Measurements from ENCODE around the gene CDH6. TPM values are rescaled to one million over a fixed set of nuclear protein-coding genes. Genes with fewer than 3 reads are reported as not detected.

CDH6 gene
- total and polyA plus RNA-seq, 2 donors (not counting 1 experiment from before 2014, with no cell fraction given): not detected

DNA sequence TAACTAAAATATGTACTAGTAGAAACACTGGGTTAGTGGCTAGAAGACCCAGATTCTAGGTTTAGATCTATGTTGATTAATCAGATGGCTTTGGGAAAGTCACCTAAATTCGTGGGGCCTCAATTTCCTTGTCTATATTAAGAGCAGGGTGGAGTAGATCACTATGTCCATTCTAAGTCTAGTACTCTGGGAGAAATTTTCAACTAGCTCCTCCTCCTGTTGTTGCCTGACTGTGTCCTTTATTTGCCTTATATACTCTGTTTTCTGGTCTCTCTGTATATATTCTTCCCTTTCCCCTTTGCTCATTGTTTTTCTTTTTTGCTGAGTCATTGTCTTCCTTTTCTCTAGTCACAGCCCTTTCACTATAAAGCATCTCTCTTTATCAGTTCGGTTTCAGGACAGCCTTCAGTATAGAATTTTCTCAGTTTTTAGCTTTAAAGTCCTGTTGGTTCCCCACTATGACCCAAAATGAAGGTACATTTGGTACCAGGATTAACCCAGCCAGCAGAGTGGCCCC is 44.5 kb upstream of the CDH6 start:
- Mint-ChIP-seq H3K27ac (no peak overlapping the region), H3K4me1 (no peaks in the 10 kb centered on the region), H3K4me3 (no peak overlapping the region), H3K9me3 (ENCODE audit: insufficient read depth) (peaks cover 3% of the 10 kb centered on the region), H3K27me3 (no peaks in the 10 kb centered on the region)
- H3K4me1 ChIP-seq (ENCODE audit: control insufficient read depth in 2 of 2, insufficient read depth in 2 of 2, low read length in 2 of 2): no peaks in the 10 kb centered on the region
- H2AFZ ChIP-seq (ENCODE audit: insufficient read depth, low read depth, low read length, poor library complexity, severe bottlenecking): no peak overlapping the region
- TF ChIP-seq, protein P1, sequence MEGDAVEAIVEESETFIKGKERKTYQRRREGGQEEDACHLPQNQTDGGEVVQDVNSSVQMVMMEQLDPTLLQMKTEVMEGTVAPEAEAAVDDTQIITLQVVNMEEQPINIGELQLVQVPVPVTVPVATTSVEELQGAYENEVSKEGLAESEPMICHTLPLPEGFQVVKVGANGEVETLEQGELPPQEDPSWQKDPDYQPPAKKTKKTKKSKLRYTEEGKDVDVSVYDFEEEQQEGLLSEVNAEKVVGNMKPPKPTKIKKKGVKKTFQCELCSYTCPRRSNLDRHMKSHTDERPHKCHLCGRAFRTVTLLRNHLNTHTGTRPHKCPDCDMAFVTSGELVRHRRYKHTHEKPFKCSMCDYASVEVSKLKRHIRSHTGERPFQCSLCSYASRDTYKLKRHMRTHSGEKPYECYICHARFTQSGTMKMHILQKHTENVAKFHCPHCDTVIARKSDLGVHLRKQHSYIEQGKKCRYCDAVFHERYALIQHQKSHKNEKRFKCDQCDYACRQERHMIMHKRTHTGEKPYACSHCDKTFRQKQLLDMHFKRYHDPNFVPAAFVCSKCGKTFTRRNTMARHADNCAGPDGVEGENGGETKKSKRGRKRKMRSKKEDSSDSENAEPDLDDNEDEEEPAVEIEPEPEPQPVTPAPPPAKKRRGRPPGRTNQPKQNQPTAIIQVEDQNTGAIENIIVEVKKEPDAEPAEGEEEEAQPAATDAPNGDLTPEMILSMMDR (IDR thresholded peaks at IDR 0.05): no peak
- no peak for TF ChIP-seq EZH2 (IDR thresholded peaks at IDR 0.05; ENCODE audit: borderline replicate concordance, insufficient read depth, low read depth, low read length, poor library complexity, severe bottlenecking)
- no peak overlapping the region for H3K27ac ChIP-seq (ENCODE audit: low read length in 2 of 2)
- CTCF ChIA-PET: no interaction called here
- no peaks in the 10 kb centered on the region for H3K36me3 ChIP-seq (replicated peaks in 1 of 2; ENCODE audit: control extremely low read depth in 1 of 2, control insufficient read depth in 1 of 2, extremely low read depth in 1 of 2, insufficient read depth in 2 of 2, low read length in 1 of 2)
- intact Hi-C loops (cut with micrococcal nuclease): no loop called here
- no peak overlapping the region for H3K4me2 ChIP-seq (replicated peaks; ENCODE audit: low read depth, low read length, poor library complexity, severe bottlenecking)
- H3K27me3 ChIP-seq (replicated peaks in 1 of 4; ENCODE audit: control extremely low read depth in 1 of 4, control insufficient read depth in 3 of 4, insufficient read depth in 4 of 4, low read length in 3 of 4): no peaks in the 10 kb centered on the region
- H3K4me3 ChIP-seq (ENCODE audit: control extremely low read depth in 1 of 5, extremely low read depth in 1 of 5, insufficient read depth in 1 of 5, low read depth in 2 of 5, low read length in 4 of 5): no peak overlapping the region
- ATAC-seq (ENCODE audit: low read depth) (no peak), DNase-seq (no peak)
- 33% methylated on average over 2 of the region's 2 CpGs for WGBS (ENCODE audit: insufficient coverage)
- no peaks in the 10 kb centered on the region for H3K79me2 ChIP-seq (ENCODE audit: control insufficient read depth, insufficient read depth, low read length)
- POLR2A ChIA-PET: no interaction called here
- H3K9ac ChIP-seq (ENCODE audit: low read length): no peak overlapping the region
- H4K20me1 ChIP-seq (ENCODE audit: control insufficient read depth, insufficient read depth, low read length, poor library complexity, severe bottlenecking): no peaks in the 10 kb centered on the region
- H3K9me3 ChIP-seq (ENCODE audit: control extremely low read depth in 1 of 3, control insufficient read depth in 2 of 3, insufficient read depth in 1 of 3, low read length in 2 of 3): no peaks in the 10 kb centered on the region

DNA sequence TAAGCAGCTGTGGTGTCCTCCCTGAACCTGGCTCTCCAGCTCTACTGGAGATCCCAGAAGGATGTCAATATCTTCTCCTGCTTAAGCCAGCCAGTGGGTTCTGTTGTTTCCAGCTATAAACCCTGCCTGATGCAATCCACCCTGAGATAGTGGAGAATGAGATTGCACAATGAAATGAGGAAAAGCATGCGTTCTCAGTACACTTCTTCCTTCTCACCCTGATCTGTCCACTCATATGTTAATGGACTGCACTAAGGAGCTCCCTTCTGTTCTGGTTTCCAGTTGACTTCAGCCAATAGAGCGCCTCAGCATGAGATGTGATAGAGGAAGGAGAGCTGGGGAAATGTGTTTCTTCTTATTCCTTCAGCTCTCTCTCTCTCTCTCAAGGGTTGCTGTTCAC is 40.0 kb upstream of the CDH6 start:
- ChIA-PET CTCF (no interaction called here), POLR2A (no interaction called here)
- Histone ChIP-seq H3K4me2 (replicated peaks; ENCODE audit: low read depth, low read length, poor library complexity, severe bottlenecking) (no peak overlapping the region), H4K20me1 (ENCODE audit: control insufficient read depth, insufficient read depth, low read length, poor library complexity, severe bottlenecking) (no peaks in the 10 kb centered on the region), H2AFZ (ENCODE audit: insufficient read depth, low read depth, low read length, poor library complexity, severe bottlenecking) (no peak overlapping the region), H3K79me2 (ENCODE audit: control insufficient read depth, insufficient read depth, low read length) (no peaks in the 10 kb centered on the region), H3K4me1 (ENCODE audit: control insufficient read depth in 2 of 2, insufficient read depth in 2 of 2, low read length in 2 of 2) (no peaks in the 10 kb centered on the region), H3K36me3 (replicated peaks in 1 of 2; ENCODE audit: control extremely low read depth in 1 of 2, control insufficient read depth in 1 of 2, extremely low read depth in 1 of 2, insufficient read depth in 2 of 2, low read length in 1 of 2) (no peaks in the 10 kb centered on the region), H3K27me3 (replicated peaks in 1 of 4; ENCODE audit: control extremely low read depth in 1 of 4, control insufficient read depth in 3 of 4, insufficient read depth in 4 of 4, low read length in 3 of 4) (no peaks in the 10 kb centered on the region), H3K27ac (ENCODE audit: low read length in 2 of 2) (no peak overlapping the region), H3K4me3 (ENCODE audit: control extremely low read depth in 1 of 5, extremely low read depth in 1 of 5, insufficient read depth in 1 of 5, low read depth in 2 of 5, low read length in 4 of 5) (no peak overlapping the region), H3K9me3 (ENCODE audit: control extremely low read depth in 1 of 3, control insufficient read depth in 2 of 3, insufficient read depth in 1 of 3, low read length in 2 of 3) (no peaks in the 10 kb centered on the region), H3K9ac (ENCODE audit: low read length) (no peak overlapping the region)
- WGBS (ENCODE audit: insufficient coverage): no CpG with 5 or more reads among the region's 2 CpGs
- no peaks in the 10 kb centered on the region for H3K27me3 Mint-ChIP-seq
- H3K4me3 Mint-ChIP-seq: no peak overlapping the region
- no peaks in the 10 kb centered on the region for H3K4me1 Mint-ChIP-seq
- intact Hi-C loops (cut with micrococcal nuclease): no loop called here
- H3K27ac Mint-ChIP-seq: no peak overlapping the region
- no peaks in the 10 kb centered on the region for H3K9me3 Mint-ChIP-seq (ENCODE audit: insufficient read depth)
- no peak for DNase-seq
- ATAC-seq (ENCODE audit: low read depth): no peak
- TF ChIP-seq EZH2 (IDR thresholded peaks at IDR 0.05; ENCODE audit: borderline replicate concordance, insufficient read depth, low read depth, low read length, poor library complexity, severe bottlenecking): no peak
- TF ChIP-seq, protein P1 (IDR thresholded peaks at IDR 0.05): no peak

Measured in B cell (primary cell).